ENCODE measurements around the gene POLR3C. TPM values are rescaled to one million over a fixed set of nuclear protein-coding genes. Genes with fewer than 3 reads are reported as not detected.

The POLR3C gene
- total RNA-seq, 1 experiment from 2014 or later = 24.9 TPM

DNA sequence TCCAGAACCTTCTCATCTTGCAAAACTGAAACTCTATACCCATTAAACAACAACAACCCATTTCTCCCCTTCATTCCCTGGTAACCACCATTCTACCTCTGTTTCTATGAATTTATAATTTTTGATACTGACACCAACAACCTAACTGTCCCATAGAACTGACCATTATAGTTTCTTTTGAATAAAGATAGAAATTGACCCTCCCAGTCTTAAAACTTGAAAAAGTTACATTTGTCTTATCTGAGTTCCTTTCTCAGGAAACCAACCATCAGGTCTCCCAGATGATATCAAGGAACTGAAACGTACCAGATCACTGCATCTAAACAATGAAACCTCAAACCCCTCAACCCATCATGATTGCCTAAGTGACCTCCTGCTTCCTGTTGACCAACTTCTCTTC lies 27.2 kb upstream of the POLR3C start (continued):
- TF ChIP-seq, protein P1, sequence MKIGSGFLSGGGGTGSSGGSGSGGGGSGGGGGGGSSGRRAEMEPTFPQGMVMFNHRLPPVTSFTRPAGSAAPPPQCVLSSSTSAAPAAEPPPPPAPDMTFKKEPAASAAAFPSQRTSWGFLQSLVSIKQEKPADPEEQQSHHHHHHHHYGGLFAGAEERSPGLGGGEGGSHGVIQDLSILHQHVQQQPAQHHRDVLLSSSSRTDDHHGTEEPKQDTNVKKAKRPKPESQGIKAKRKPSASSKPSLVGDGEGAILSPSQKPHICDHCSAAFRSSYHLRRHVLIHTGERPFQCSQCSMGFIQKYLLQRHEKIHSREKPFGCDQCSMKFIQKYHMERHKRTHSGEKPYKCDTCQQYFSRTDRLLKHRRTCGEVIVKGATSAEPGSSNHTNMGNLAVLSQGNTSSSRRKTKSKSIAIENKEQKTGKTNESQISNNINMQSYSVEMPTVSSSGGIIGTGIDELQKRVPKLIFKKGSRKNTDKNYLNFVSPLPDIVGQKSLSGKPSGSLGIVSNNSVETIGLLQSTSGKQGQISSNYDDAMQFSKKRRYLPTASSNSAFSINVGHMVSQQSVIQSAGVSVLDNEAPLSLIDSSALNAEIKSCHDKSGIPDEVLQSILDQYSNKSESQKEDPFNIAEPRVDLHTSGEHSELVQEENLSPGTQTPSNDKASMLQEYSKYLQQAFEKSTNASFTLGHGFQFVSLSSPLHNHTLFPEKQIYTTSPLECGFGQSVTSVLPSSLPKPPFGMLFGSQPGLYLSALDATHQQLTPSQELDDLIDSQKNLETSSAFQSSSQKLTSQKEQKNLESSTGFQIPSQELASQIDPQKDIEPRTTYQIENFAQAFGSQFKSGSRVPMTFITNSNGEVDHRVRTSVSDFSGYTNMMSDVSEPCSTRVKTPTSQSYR (CRISPR knock-in tag; IDR thresholded peaks at IDR 0.05) = no peak
- TF ChIP-seq ATF1 (CRISPR knock-in tag; IDR thresholded peaks at IDR 0.05) (no peak), NR2C2 (CRISPR knock-in tag; IDR thresholded peaks at IDR 0.05) (no peak)

DNA sequence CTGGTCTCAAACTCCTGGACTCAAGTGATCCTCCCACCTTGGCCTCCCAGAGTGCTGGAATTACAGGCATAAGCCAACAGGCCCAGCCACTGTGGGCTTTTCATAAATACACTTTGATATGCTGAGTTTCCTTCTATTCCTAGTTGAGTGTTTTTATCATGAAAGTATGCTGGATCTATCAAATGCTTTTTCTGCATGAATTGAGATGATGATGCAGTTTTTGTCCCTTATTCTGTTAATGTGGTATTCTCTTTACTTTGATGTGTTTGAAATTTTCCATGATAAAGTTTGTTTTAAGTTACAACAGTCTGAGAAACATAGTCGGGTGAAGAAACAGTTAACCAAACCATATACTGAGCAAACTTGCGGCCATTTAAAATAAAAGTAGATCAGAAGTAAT lies 24.2 kb upstream of the POLR3C start:
- Mint-ChIP-seq H3K4me3 (no peak overlapping the region), H3K36me3 (peaks cover 35% of the 10 kb centered on the region), H3K9me3 (peaks cover 43% of the 10 kb centered on the region), H3K27ac (no peak overlapping the region), H3K27me3 (ENCODE audit: low read depth) (no peaks in the 10 kb centered on the region; the same call in 1 of the 2 replicates), H3K4me1 (peaks cover 21% of the 10 kb centered on the region)
- TF ChIP-seq ZNF317 (CRISPR knock-in tag; IDR thresholded peaks at IDR 0.05; ENCODE audit: borderline replicate concordance, low read depth) (no peak), TEAD4 (CRISPR knock-in tag; IDR thresholded peaks at IDR 0.05) (no peak), GTF2I (CRISPR knock-in tag; conservative IDR thresholded peaks at IDR 0.05) (no peak), CREM (CRISPR knock-in tag; IDR thresholded peaks at IDR 0.05) (no peak), FOXJ3 (CRISPR knock-in tag; IDR thresholded peaks at IDR 0.05; ENCODE audit: borderline replicate concordance) (no peak), ETV6 (CRISPR knock-in tag; IDR thresholded peaks at IDR 0.05) (no peak)
- TF ChIP-seq, protein P2, sequence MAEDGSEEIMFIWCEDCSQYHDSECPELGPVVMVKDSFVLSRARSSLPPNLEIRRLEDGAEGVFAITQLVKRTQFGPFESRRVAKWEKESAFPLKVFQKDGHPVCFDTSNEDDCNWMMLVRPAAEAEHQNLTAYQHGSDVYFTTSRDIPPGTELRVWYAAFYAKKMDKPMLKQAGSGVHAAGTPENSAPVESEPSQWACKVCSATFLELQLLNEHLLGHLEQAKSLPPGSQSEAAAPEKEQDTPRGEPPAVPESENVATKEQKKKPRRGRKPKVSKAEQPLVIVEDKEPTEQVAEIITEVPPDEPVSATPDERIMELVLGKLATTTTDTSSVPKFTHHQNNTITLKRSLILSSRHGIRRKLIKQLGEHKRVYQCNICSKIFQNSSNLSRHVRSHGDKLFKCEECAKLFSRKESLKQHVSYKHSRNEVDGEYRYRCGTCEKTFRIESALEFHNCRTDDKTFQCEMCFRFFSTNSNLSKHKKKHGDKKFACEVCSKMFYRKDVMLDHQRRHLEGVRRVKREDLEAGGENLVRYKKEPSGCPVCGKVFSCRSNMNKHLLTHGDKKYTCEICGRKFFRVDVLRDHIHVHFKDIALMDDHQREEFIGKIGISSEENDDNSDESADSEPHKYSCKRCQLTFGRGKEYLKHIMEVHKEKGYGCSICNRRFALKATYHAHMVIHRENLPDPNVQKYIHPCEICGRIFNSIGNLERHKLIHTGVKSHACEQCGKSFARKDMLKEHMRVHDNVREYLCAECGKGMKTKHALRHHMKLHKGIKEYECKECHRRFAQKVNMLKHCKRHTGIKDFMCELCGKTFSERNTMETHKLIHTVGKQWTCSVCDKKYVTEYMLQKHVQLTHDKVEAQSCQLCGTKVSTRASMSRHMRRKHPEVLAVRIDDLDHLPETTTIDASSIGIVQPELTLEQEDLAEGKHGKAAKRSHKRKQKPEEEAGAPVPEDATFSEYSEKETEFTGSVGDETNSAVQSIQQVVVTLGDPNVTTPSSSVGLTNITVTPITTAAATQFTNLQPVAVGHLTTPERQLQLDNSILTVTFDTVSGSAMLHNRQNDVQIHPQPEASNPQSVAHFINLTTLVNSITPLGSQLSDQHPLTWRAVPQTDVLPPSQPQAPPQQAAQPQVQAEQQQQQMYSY (CRISPR knock-in tag; IDR thresholded peaks at IDR 0.05) = no peak
- TF ChIP-seq, protein P3, sequence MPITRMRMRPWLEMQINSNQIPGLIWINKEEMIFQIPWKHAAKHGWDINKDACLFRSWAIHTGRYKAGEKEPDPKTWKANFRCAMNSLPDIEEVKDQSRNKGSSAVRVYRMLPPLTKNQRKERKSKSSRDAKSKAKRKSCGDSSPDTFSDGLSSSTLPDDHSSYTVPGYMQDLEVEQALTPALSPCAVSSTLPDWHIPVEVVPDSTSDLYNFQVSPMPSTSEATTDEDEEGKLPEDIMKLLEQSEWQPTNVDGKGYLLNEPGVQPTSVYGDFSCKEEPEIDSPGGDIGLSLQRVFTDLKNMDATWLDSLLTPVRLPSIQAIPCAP (CRISPR knock-in tag; IDR thresholded peaks at IDR 0.05) = no peak
- TF ChIP-seq, protein P4, sequence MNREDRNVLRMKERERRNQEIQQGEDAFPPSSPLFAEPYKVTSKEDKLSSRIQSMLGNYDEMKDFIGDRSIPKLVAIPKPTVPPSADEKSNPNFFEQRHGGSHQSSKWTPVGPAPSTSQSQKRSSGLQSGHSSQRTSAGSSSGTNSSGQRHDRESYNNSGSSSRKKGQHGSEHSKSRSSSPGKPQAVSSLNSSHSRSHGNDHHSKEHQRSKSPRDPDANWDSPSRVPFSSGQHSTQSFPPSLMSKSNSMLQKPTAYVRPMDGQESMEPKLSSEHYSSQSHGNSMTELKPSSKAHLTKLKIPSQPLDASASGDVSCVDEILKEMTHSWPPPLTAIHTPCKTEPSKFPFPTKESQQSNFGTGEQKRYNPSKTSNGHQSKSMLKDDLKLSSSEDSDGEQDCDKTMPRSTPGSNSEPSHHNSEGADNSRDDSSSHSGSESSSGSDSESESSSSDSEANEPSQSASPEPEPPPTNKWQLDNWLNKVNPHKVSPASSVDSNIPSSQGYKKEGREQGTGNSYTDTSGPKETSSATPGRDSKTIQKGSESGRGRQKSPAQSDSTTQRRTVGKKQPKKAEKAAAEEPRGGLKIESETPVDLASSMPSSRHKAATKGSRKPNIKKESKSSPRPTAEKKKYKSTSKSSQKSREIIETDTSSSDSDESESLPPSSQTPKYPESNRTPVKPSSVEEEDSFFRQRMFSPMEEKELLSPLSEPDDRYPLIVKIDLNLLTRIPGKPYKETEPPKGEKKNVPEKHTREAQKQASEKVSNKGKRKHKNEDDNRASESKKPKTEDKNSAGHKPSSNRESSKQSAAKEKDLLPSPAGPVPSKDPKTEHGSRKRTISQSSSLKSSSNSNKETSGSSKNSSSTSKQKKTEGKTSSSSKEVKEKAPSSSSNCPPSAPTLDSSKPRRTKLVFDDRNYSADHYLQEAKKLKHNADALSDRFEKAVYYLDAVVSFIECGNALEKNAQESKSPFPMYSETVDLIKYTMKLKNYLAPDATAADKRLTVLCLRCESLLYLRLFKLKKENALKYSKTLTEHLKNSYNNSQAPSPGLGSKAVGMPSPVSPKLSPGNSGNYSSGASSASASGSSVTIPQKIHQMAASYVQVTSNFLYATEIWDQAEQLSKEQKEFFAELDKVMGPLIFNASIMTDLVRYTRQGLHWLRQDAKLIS (CRISPR knock-in tag; IDR thresholded peaks at IDR 0.05; ENCODE audit: borderline replicate concordance) = no peak
- TF ChIP-seq, protein P5, sequence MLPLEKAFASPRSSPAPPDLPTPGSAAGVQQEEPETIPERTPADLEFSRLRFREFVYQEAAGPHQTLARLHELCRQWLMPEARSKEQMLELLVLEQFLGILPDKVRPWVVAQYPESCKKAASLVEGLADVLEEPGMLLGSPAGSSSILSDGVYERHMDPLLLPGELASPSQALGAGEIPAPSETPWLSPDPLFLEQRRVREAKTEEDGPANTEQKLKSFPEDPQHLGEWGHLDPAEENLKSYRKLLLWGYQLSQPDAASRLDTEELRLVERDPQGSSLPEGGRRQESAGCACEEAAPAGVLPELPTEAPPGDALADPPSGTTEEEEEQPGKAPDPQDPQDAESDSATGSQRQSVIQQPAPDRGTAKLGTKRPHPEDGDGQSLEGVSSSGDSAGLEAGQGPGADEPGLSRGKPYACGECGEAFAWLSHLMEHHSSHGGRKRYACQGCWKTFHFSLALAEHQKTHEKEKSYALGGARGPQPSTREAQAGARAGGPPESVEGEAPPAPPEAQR (CRISPR knock-in tag; IDR thresholded peaks at IDR 0.05) = no peak
- CTCF ChIA-PET = no interaction called here
- ATAC-seq (no peak), DNase-seq (ENCODE audit: low spot score) (no peak)
- POLR2A ChIA-PET = no interaction called here
